Fibroblast of skin of scalp (primary cell): ENCODE data around the gene INPP4A. TPM values are rescaled to one million over a fixed set of nuclear protein-coding genes. Genes with fewer than 3 reads are reported as not detected.
"Not testable (repeated sequence)": the region's sequence is repeated elsewhere in the genome, so short reads cannot be mapped to it uniquely, and the experiment has no call there.

Source experiments
- DNase-seq: peaks from one replicate; pipeline ENCODE4 v3.0.0-alpha.2; 2013
- polyA plus RNA-seq, 2 experiments: library from polyadenylated mRNA; unstranded; fragments of 120-200 nt; gene quantifications; one replicate each; pipeline ENCODE4 v1.2.1, GENCODE V29; 2013; ENCODE audit not compliant: insufficient read length in 2 of 2

Gene INPP4A
- 12.8 TPM for polyA plus RNA-seq (2013, experiment 1 of 2; ENCODE audit: insufficient read length)
- 13.4 TPM for polyA plus RNA-seq (2013, experiment 2 of 2; ENCODE audit: insufficient read length)

- peak; percentile 69 for DNase-seq
Measured at GRCh38 chr2:98444436-98445176, at the start of gene INPP4A. Gene INPP4A (plus strand): TSS chr2:98444858. CDS start chr2:98520049, 75,191 bp downstream.

GRCh38 chr2:98395977-98396376 lies 48.7 kb upstream of the INPP4A start:
- DNase-seq: no peak

GRCh38 chr2:98396745-98397355 lies 47.8 kb upstream of the INPP4A start:
- DNase-seq: no peak

GRCh38 chr2:98399140-98399539 lies 45.5 kb upstream of the INPP4A start:
- no peak for DNase-seq

GRCh38 chr2:98403878-98404277 lies 40.8 kb upstream of the INPP4A start:
- DNase-seq: no peak

- DNase-seq: no peak
Measured at GRCh38 chr2:98404556-98405250, 40.0 kb upstream of the INPP4A start.

GRCh38 chr2:98405301-98405700 lies 39.4 kb upstream of the INPP4A start:
- DNase-seq: no peak

- DNase-seq: no peak
Measured at GRCh38 chr2:98408155-98408554, 36.5 kb upstream of the INPP4A start.

- DNase-seq: peak; percentile 58
Measured at GRCh38 chr2:98412751-98413458, 31.8 kb upstream of the INPP4A start.

- DNase-seq: not testable (repeated sequence)
Measured at GRCh38 chr2:98414246-98414645, 30.4 kb upstream of the INPP4A start.

- DNase-seq: not testable (repeated sequence)
Measured at GRCh38 chr2:98415719-98416248, 28.9 kb upstream of the INPP4A start.

- no peak for DNase-seq
Measured at GRCh38 chr2:98416383-98417159, 28.1 kb upstream of the INPP4A start.

- DNase-seq: no peak
Measured at GRCh38 chr2:98419544-98419943, 25.1 kb upstream of the INPP4A start.

GRCh38 chr2:98419977-98420725 lies 24.5 kb upstream of the INPP4A start:
- DNase-seq: no peak

GRCh38 chr2:98422449-98422848 lies 22.2 kb upstream of the INPP4A start:
- DNase-seq: no peak

- DNase-seq: no peak
Measured at GRCh38 chr2:98426771-98427170, 17.9 kb upstream of the INPP4A start.

GRCh38 chr2:98432145-98432544 lies 12.5 kb upstream of the INPP4A start:
- no peak for DNase-seq

GRCh38 chr2:98433363-98433964 lies 11.2 kb upstream of the INPP4A start:
- no peak for DNase-seq

GRCh38 chr2:98434492-98434891 lies 10.2 kb upstream of the INPP4A start:
- DNase-seq: no peak

- not testable (repeated sequence) for DNase-seq
Measured at GRCh38 chr2:98435670-98436069, 9.0 kb upstream of the INPP4A start.
